PC-3 (cell line): ENCODE results near the gene MUL1.

Experiments
- EZH2 ChIP-seq: fragments of 300-600 bp; sonication (generic); IDR thresholded peaks from one replicate; pipeline ENCODE4 v1.6.1; 2017; ENCODE audit warnings: antibody characterized with exemption, mild to moderate bottlenecking, low read length; ENCODE audit not compliant: unreplicated experiment
- EZH2phosphoT487 ChIP-seq: fragments of 300-600 bp; sonication (generic); IDR thresholded peaks from 2 replicates; pipeline ENCODE4 v1.6.1; 2018; ENCODE audit warnings: mild to moderate bottlenecking, antibody characterized with exemption, low read length, borderline replicate concordance
- TF ChIP-seq, protein P1 (sequence below): fragments of 300-600 bp; sonication (generic); conservative IDR thresholded peaks from 2 replicates; pipeline ENCODE4 v1.5.1; 2017; ENCODE audit warnings: antibody characterized with exemption, low read depth, mild to moderate bottlenecking, low read length

GRCh38 chr1:20472860-20473711, 34.9 kb downstream of the MUL1 start:
- TF ChIP-seq, protein P1, sequence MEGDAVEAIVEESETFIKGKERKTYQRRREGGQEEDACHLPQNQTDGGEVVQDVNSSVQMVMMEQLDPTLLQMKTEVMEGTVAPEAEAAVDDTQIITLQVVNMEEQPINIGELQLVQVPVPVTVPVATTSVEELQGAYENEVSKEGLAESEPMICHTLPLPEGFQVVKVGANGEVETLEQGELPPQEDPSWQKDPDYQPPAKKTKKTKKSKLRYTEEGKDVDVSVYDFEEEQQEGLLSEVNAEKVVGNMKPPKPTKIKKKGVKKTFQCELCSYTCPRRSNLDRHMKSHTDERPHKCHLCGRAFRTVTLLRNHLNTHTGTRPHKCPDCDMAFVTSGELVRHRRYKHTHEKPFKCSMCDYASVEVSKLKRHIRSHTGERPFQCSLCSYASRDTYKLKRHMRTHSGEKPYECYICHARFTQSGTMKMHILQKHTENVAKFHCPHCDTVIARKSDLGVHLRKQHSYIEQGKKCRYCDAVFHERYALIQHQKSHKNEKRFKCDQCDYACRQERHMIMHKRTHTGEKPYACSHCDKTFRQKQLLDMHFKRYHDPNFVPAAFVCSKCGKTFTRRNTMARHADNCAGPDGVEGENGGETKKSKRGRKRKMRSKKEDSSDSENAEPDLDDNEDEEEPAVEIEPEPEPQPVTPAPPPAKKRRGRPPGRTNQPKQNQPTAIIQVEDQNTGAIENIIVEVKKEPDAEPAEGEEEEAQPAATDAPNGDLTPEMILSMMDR = no peak
- TF ChIP-seq EZH2 = no peak
- TF ChIP-seq EZH2phosphoT487 = no peak
